Measurements from ENCODE around the gene EPHB1.

GRCh38 chr3:134992586-134992985, 197.5 kb downstream of the EPHB1 start:
- TF ChIP-seq FOXP2 (optimal IDR thresholded peaks at IDR 0.05; ENCODE audit: control extremely low read depth, extremely low read length, insufficient read depth) (no peak), POLR2AphosphoS5 (IDR thresholded peaks at IDR 0.05; ENCODE audit: borderline replicate concordance, low read depth, low read length) (no peak), EZH2 (IDR thresholded peaks at IDR 0.05) (no peak)
